Glomerular visceral epithelial cell (primary cell): ENCODE results near the gene IGF2R.
A peak's percentile ranks its signal among the peaks of the same experiment; 100 is the strongest.

ENCODE experiments used
- DNase-seq: peaks from one replicate; pipeline ENCODE4 v3.0.0-alpha.2; 2016; ENCODE audit errors: extremely low spot score

Gene IGF2R

GRCh38 chr6:160027076-160027475 lies 58.2 kb downstream of the IGF2R start:
- DNase-seq = no peak

GRCh38 chr6:160027931-160028330 lies 59.0 kb downstream of the IGF2R start:
- DNase-seq = no peak

- DNase-seq = no peak
These were observed 59.8 kb downstream of the IGF2R start for GRCh38 chr6:160028487-160029275.

- peak; percentile 47 for DNase-seq
These were observed 60.6 kb downstream of the IGF2R start for GRCh38 chr6:160029525-160029924.

- DNase-seq = peak; percentile 96
These were observed 61.2 kb downstream of the IGF2R start for GRCh38 chr6:160030103-160030502.

- no peak for DNase-seq
These were observed 62.6 kb downstream of the IGF2R start for GRCh38 chr6:160031442-160031841.

- DNase-seq = no peak
These were observed 63.0 kb downstream of the IGF2R start for GRCh38 chr6:160031871-160032270.

GRCh38 chr6:160032538-160032937 lies 63.7 kb downstream of the IGF2R start:
- no peak for DNase-seq

GRCh38 chr6:160034036-160034930 lies 65.4 kb downstream of the IGF2R start:
- no peak for DNase-seq

- DNase-seq = no peak
These were observed 66.4 kb downstream of the IGF2R start for GRCh38 chr6:160035241-160035640.

- DNase-seq = no peak
These were observed 66.9 kb downstream of the IGF2R start for GRCh38 chr6:160035693-160036330.

GRCh38 chr6:160036331-160036695 lies 67.4 kb downstream of the IGF2R start:
- no peak for DNase-seq

- no peak for DNase-seq
These were observed 67.9 kb downstream of the IGF2R start for GRCh38 chr6:160036790-160037206.

GRCh38 chr6:160038479-160038878 lies 69.6 kb downstream of the IGF2R start:
- no peak for DNase-seq

- DNase-seq = no peak
These were observed 70.6 kb downstream of the IGF2R start for GRCh38 chr6:160039441-160039840.

- DNase-seq = no peak
These were observed 71.2 kb downstream of the IGF2R start for GRCh38 chr6:160040055-160040454.

- no peak for DNase-seq
These were observed 71.8 kb downstream of the IGF2R start for GRCh38 chr6:160040527-160041264.

GRCh38 chr6:160041608-160042007 lies 72.7 kb downstream of the IGF2R start:
- DNase-seq = peak; percentile 70

- no peak for DNase-seq
These were observed 73.3 kb downstream of the IGF2R start for GRCh38 chr6:160042014-160042773.

GRCh38 chr6:160042788-160043301 lies 74.0 kb downstream of the IGF2R start:
- no peak for DNase-seq

- no peak for DNase-seq
These were observed 74.9 kb downstream of the IGF2R start for GRCh38 chr6:160043784-160044183.
